ENCODE measurements around the gene C9orf78. TPM values are rescaled to one million over a fixed set of nuclear protein-coding genes. Genes with fewer than 3 reads are reported as not detected.

The C9orf78 gene
- total and polyA plus RNA-seq, 2 of the 8 experiments (the other 6 are each of a cell fraction or from before 2014, with no cell fraction given): 17.4 to 40.6 TPM

- Histone ChIP-seq H3K14ac (ENCODE audit: insufficient read length) (no peak overlapping the region), H3K4me2 (ENCODE audit: insufficient read depth in 1 of 2, low read depth in 2 of 2, low read length in 2 of 2) (no peak overlapping the region), H3K23ac (ENCODE audit: insufficient read length) (no peak overlapping the region), H3K4me1 (replicated peaks in 1 of 4; ENCODE audit: control insufficient read depth in 3 of 4, insufficient read depth in 4 of 4, low read length in 3 of 4) (peaks cover 0 to 13% (median 11%) of the 10 kb centered on the region in 4 experiments; a peak in 6 of 7 replicates), H3K79me1 (ENCODE audit: low read depth, low read length) (no peaks in the 10 kb centered on the region), H4K5ac (ENCODE audit: insufficient read length, low read depth, low read length) (no peak overlapping the region), H3K9ac (replicated peaks in 1 of 4; ENCODE audit: extremely low read depth in 1 of 4, low read depth in 3 of 4, low read length in 3 of 4) (no peak overlapping the region), H2BK20ac (ENCODE audit: low read length) (no peak overlapping the region), H4K20me1 (replicated peaks in 1 of 2; ENCODE audit: control insufficient read depth in 1 of 2, insufficient read depth in 2 of 2, low read length in 2 of 2) (peaks cover 0 to 2% of the 10 kb centered on the region in 2 experiments), H2BK12ac (ENCODE audit: low read depth, low read length) (no peak overlapping the region), H2AFZ (ENCODE audit: low read length) (no peak overlapping the region), H3K79me2 (ENCODE audit: control insufficient read depth in 1 of 2, insufficient read depth in 2 of 2, low read length in 2 of 2) (no peaks in the 10 kb centered on the region), H2AK5ac (ENCODE audit: low read depth, low read length) (no peak overlapping the region), H3K4ac (replicated peaks; ENCODE audit: insufficient read length, low read depth, low read length) (no peak overlapping the region), H2BK120ac (replicated peaks; ENCODE audit: low read depth, low read length) (no peak overlapping the region), H3K27me3 (replicated peaks in 1 of 4; ENCODE audit: control insufficient read depth in 3 of 4, extremely low read depth in 1 of 4, insufficient read depth in 3 of 4, low read length in 3 of 4) (no peaks in the 10 kb centered on the region), H3K36me3 (ENCODE audit: control insufficient read depth in 2 of 4, insufficient read depth in 4 of 4, low read length in 3 of 4) (peaks cover 0 to 4% (median 0%) of the 10 kb centered on the region in 4 experiments; a peak in 3 of 8 replicates), H3K56ac (replicated peaks; ENCODE audit: insufficient read length, low read depth, low read length) (no peak overlapping the region), H4K8ac (ENCODE audit: extremely low read depth, insufficient read depth, low read length) (no peak overlapping the region), H3K27ac (ENCODE audit: low read depth, low read length) (no peak overlapping the region), H3K23me2 (ENCODE audit: low read depth, low read length) (peaks cover 5% of the 10 kb centered on the region; the same call in 1 of the 2 replicates), H3K18ac (ENCODE audit: extremely low read depth, low read length) (no peak overlapping the region), H2BK5ac (ENCODE audit: low read depth, low read length) (no peak overlapping the region), H4K91ac (replicated peaks; ENCODE audit: insufficient read length, low read length) (no peak overlapping the region), H3K4me3 (ENCODE audit: extremely low read depth in 1 of 4, insufficient read depth in 2 of 4, low read depth in 3 of 4, low read length in 4 of 4) (no peak overlapping the region), H2BK15ac (ENCODE audit: low read length) (no peak overlapping the region), H3K9me3 (ENCODE audit: insufficient read depth in 2 of 2, low read depth in 1 of 2, low read length in 1 of 2) (no peaks in the 10 kb centered on the region)
- DNase-seq (ENCODE audit: low read depth in 1 of 2, low spot score in 2 of 2) (no peak), FAIRE-seq (no peak)
- ChIA-PET CTCF (ENCODE audit: partially characterized antibody) (interaction anchor here (0.8 to 1.3 kb wide), 3 partner anchors 19 to 159 kb away, joined by 4 to 6 read pairs (median 5); no protein-coding TSS in a partner anchor), POLR2A (ENCODE audit: partially characterized antibody) (no interaction called here)
- WGBS, 2 experiments (ENCODE audit: extremely low coverage in 1 of 2, insufficient coverage in 1 of 2, insufficient read length in 1 of 2, insufficient replicate concordance in 2 of 2, low coverage in 1 of 2, low lambda C conversion rate in 2 of 2, missing lambda C conversion rate in 1 of 2): 93% methylated on average over 30 of the region's 31 CpGs; no CpG with 5 or more reads in 1 of the 2 experiments
- no peak for TF ChIP-seq CTCF (IDR thresholded peaks at IDR 0.05; ENCODE audit: control extremely low read depth in 1 of 3, insufficient read depth in 1 of 3, low read depth in 1 of 3, low read length in 3 of 3)
- no peak for TF ChIP-seq FOSL1 (IDR thresholded peaks at IDR 0.05; ENCODE audit: insufficient read depth, low read depth, low read length)
- no peak for TF ChIP-seq NRF1 (IDR thresholded peaks at IDR 0.05; ENCODE audit: low read depth, low read length)
- TF ChIP-seq ATF2 (IDR thresholded peaks at IDR 0.05; ENCODE audit: low read length): no peak
- TF ChIP-seq KDM5A (IDR thresholded peaks at IDR 0.05; ENCODE audit: low read length): no peak
- TF ChIP-seq ZNF274 (IDR thresholded peaks at IDR 0.05; ENCODE audit: borderline replicate concordance, extremely low read depth, low read length): no peak
- no peak for TF ChIP-seq CEBPB (IDR thresholded peaks at IDR 0.05; ENCODE audit: low read depth, low read length)
- no peak for TF ChIP-seq BACH1 (IDR thresholded peaks at IDR 0.05; ENCODE audit: low read length)
- TF ChIP-seq HDAC6 (IDR thresholded peaks at IDR 0.05; ENCODE audit: low read depth, low read length): no peak
These were observed 45.0 kb upstream of the C9orf78 start for GRCh38 chr9:129879991-129880653.
